ENCODE results near the gene MYO15A.
A peak's percentile ranks its signal among the peaks of the same experiment; 100 is the strongest.

Gene MYO15A

DNA sequence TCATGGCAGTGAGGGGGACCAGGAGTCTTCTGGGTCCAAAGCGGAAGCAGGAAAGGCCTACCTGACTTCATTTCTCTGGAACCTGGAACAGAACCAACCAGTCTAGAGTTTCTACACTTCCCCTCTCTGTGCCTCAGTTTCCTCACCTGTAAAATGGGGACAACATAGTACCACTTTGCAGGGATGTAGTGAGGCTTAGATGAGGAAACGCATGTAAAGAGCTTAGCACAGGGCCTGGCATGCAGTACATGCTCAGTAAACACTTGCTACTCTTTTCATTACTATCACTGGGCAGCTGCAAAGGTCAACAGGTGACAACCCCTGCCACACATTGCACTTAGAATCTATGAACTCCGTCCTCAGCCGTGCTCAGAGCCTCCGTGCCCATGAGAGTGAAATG lies 24.2 kb downstream of the MYO15A start:
- H3K4me3 ChIP-seq (ENCODE audit: low read length) = no peak overlapping the region
- DNase-seq (ENCODE audit: low read depth) = no peak
- TF ChIP-seq, protein P1, sequence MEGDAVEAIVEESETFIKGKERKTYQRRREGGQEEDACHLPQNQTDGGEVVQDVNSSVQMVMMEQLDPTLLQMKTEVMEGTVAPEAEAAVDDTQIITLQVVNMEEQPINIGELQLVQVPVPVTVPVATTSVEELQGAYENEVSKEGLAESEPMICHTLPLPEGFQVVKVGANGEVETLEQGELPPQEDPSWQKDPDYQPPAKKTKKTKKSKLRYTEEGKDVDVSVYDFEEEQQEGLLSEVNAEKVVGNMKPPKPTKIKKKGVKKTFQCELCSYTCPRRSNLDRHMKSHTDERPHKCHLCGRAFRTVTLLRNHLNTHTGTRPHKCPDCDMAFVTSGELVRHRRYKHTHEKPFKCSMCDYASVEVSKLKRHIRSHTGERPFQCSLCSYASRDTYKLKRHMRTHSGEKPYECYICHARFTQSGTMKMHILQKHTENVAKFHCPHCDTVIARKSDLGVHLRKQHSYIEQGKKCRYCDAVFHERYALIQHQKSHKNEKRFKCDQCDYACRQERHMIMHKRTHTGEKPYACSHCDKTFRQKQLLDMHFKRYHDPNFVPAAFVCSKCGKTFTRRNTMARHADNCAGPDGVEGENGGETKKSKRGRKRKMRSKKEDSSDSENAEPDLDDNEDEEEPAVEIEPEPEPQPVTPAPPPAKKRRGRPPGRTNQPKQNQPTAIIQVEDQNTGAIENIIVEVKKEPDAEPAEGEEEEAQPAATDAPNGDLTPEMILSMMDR (conservative IDR thresholded peaks at IDR 0.05; ENCODE audit: low read depth, low read length) = no peak

DNA sequence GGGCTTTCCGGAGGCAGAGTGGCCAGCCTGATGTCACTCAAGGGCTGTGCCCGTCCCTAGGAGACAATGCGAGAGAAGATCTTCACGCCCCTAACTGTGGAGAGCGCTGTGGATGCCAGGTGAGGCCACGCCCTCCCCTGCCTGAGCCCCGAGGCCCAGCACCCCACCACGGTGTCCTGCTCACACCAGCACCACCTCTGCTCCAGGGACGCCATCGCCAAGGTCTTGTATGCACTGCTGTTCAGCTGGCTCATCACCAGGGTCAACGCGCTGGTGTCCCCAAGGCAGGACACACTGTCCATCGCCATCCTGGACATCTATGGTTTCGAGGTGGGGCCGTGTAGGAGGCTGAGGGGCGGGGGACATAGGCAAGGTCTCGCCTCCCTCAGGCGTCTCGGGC lies 27.8 kb downstream of the MYO15A start:
- no peak for DNase-seq (ENCODE audit: low read depth)
- TF ChIP-seq, protein P1 (conservative IDR thresholded peaks at IDR 0.05; ENCODE audit: low read depth, low read length) = no peak
- no peak overlapping the region for H3K4me3 ChIP-seq (ENCODE audit: low read length)

DNA sequence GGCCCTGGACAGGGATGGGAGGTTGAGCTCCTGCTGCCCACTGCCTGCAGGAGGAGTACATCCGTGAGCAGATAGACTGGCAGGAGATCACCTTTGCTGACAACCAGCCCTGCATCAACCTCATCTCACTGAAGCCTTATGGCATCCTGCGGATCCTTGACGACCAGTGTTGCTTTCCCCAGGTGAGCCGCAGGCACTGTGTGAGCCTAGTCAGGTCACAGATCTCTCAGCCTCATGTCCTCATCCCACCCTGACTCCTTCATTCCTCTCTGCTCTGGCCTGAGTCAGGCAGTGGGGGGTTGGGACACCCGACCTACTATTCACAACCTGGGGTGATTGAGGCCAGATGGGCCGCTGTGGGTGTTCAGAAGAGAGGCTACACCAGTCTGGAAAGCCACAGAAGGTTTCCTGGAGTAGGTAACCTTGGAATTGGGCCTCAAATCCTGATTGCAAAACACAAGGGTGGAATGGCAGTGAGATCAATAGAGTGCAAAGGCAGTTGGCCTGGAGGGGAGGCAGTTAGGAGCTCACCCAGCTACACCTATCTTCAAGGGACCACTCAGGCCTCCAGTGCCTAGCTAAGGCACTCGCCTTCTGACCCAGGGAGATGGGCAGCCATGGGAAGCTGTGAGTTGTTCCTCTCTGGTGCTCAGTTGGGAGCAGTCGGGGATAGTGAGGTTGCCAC lies 29.7 kb downstream of the MYO15A start:
- no peak for DNase-seq (ENCODE audit: low read depth)
- TF ChIP-seq, protein P1 (conservative IDR thresholded peaks at IDR 0.05; ENCODE audit: low read depth, low read length) = no peak
- no peak overlapping the region for H3K4me3 ChIP-seq (ENCODE audit: low read length)

DNA sequence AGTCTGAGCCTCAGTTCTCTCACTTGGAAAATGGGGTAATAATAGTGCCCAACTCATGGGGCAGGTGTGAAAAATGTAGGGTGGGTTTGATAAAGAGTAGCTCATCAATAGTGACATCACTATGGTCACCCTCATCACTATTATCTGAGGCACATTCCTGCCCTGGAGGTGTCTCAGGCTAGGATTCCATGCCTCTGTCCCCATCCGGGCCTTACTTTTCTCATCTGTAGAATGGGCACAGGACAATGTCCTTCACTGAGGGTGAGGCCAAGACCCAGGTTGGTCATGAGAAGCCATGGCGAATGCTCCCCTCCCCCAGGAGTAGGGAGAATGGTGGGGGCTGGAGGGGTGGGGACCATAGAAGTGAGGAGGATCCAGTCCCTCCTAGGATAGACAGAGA lies 30.5 kb downstream of the MYO15A start:
- H3K4me3 ChIP-seq (ENCODE audit: low read length) = no peak overlapping the region
- no peak for DNase-seq (ENCODE audit: low read depth)
- TF ChIP-seq, protein P1 (conservative IDR thresholded peaks at IDR 0.05; ENCODE audit: low read depth, low read length) = no peak

DNA sequence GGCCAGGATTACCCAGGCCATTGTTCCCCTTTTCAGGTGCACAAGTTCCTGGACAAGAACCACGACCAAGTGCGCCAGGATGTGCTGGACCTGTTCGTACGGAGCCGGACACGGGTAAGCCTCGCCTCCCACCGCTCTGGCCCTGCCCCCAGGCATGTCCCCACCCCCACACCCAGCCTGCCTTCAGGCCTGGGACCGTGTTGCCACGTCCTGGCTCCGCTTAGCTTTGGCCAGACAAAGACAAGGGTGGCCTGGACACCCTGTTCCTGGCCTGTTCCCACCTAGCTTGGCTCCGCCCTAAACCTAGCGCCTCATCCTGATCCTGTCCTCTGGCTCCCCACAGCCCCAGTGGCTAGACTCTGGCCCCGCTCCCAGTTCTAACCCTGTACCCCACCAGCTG lies 30.9 kb downstream of the MYO15A start:
- H3K4me3 ChIP-seq (ENCODE audit: low read length) = no peak overlapping the region
- no peak for DNase-seq (ENCODE audit: low read depth)
- TF ChIP-seq, protein P1 (conservative IDR thresholded peaks at IDR 0.05; ENCODE audit: low read depth, low read length) = no peak

DNA sequence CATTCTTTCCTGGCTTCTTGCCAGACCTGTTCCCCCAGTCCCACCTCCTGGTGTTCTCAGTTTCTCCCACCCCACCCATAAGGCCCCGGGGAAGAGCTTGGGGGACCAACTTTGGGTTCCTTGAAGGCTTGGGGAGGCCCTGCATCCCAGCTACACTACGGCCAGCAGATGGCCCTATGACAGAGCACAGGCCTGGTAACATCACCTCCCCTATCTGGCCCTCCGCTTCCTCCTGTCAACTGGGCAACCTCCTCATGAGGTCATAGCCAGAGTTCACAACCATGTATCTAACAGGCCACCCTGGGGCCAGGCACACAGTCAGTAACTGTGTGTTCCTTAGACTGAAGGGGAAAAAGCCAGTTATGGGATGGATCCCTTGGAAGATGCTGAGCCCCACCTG lies 31.4 kb downstream of the MYO15A start:
- no peak for DNase-seq (ENCODE audit: low read depth)

DNA sequence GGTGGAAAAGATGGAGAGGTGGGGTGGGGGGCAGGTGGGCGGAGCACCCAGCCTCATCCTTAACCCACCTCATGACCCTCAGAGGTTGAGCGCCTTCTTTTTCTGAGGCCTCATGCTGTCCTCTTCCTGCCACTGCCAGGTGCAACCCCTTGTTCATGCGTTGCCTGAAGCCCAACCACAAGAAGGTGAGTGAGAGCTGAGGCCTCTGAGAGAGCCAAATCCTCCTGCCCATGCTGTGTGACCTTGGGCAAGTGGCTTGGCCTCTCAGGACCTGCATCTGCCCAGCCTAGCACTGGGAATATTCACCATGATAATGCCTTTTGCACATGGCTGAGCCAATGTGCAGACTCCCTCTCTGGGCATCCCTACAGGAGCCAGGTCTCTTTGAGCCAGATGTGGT lies 32.1 kb downstream of the MYO15A start:
- DNase-seq (ENCODE audit: low read depth) = no peak
- TF ChIP-seq, protein P1 (conservative IDR thresholded peaks at IDR 0.05; ENCODE audit: low read depth, low read length) = no peak
- H3K4me3 ChIP-seq (ENCODE audit: low read length) = no peak overlapping the region

More for the DNA sequence above, 31.4 kb downstream of the MYO15A start:
- H3K4me3 ChIP-seq (ENCODE audit: low read length) = no peak overlapping the region
- TF ChIP-seq, protein P1 (conservative IDR thresholded peaks at IDR 0.05; ENCODE audit: low read depth, low read length) = peak; percentile 43

Data from retinal pigment epithelial cell (primary cell).